Measurements from ENCODE around the gene BTG1.

The BTG1 gene

GRCh38 chr12:92155733-92156132 lies 10.1 kb upstream of the BTG1 start:
- Histone ChIP-seq H3K9me3 (ENCODE audit: control insufficient read depth in 2 of 2, low read length in 2 of 2) (no peaks in the 10 kb centered on the region), H3K9ac (ENCODE audit: low read depth in 1 of 2, low read length in 2 of 2) (no peak overlapping the region), H3K4me1 (ENCODE audit: control insufficient read depth in 2 of 2, insufficient read depth in 2 of 2, low read length in 2 of 2) (no peaks in the 10 kb centered on the region), H3K27me3 (ENCODE audit: control insufficient read depth in 2 of 2, insufficient read depth in 2 of 2, low read length in 2 of 2) (no peaks in the 10 kb centered on the region), H3K27ac (ENCODE audit: low read depth in 2 of 2, low read length in 2 of 2) (no peak overlapping the region), H3K36me3 (ENCODE audit: control insufficient read depth in 2 of 2, insufficient read depth in 2 of 2, low read length in 2 of 2) (no peaks in the 10 kb centered on the region), H3K4me3 (ENCODE audit: low read length in 2 of 2) (no peak overlapping the region)

DNA sequence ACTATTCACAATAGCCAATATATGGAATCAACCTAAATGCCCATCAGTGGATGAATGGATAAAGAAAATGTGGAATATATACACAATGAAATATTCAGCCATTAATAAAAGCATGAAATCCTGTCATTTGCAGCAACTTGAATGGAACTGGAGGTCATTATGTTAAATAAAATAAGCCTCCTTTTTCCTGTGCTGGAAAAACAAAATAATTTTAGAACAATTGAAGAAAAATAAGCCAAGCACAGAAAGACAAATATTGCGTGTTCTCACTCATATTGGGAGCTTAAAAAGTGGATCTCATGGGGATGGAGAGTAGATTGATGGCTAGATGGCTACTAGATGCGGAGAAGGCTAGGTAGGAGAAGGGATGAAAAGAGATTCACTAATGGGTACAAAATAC lies 6.3 kb upstream of the BTG1 start:
- Histone ChIP-seq H3K4me3 (ENCODE audit: low read length in 2 of 2) (no peak overlapping the region), H3K36me3 (ENCODE audit: control insufficient read depth in 2 of 2, insufficient read depth in 2 of 2, low read length in 2 of 2) (no peaks in the 10 kb centered on the region), H3K9me3 (ENCODE audit: control insufficient read depth in 2 of 2, low read length in 2 of 2) (no peaks in the 10 kb centered on the region), H3K4me1 (ENCODE audit: control insufficient read depth in 2 of 2, insufficient read depth in 2 of 2, low read length in 2 of 2) (no peaks in the 10 kb centered on the region), H3K9ac (ENCODE audit: low read depth in 1 of 2, low read length in 2 of 2) (no peak overlapping the region), H3K27me3 (ENCODE audit: control insufficient read depth in 2 of 2, insufficient read depth in 2 of 2, low read length in 2 of 2) (no peaks in the 10 kb centered on the region), H3K27ac (ENCODE audit: low read depth in 2 of 2, low read length in 2 of 2) (no peak overlapping the region)

- Histone ChIP-seq H3K27me3 (ENCODE audit: control insufficient read depth in 2 of 2, insufficient read depth in 2 of 2, low read length in 2 of 2) (no peaks in the 10 kb centered on the region), H3K9me3 (ENCODE audit: control insufficient read depth in 2 of 2, low read length in 2 of 2) (no peaks in the 10 kb centered on the region), H3K9ac (ENCODE audit: low read depth in 1 of 2, low read length in 2 of 2) (no peak overlapping the region), H3K27ac (ENCODE audit: low read depth in 2 of 2, low read length in 2 of 2) (no peak overlapping the region), H3K36me3 (ENCODE audit: control insufficient read depth in 2 of 2, insufficient read depth in 2 of 2, low read length in 2 of 2) (no peaks in the 10 kb centered on the region), H3K4me3 (ENCODE audit: low read length in 2 of 2) (no peak overlapping the region), H3K4me1 (ENCODE audit: control insufficient read depth in 2 of 2, insufficient read depth in 2 of 2, low read length in 2 of 2) (peaks cover 0 to 3% of the 10 kb centered on the region in 2 donors)
Observed at GRCh38 chr12:92149563-92149962, 3.9 kb upstream of the BTG1 start.

DNA sequence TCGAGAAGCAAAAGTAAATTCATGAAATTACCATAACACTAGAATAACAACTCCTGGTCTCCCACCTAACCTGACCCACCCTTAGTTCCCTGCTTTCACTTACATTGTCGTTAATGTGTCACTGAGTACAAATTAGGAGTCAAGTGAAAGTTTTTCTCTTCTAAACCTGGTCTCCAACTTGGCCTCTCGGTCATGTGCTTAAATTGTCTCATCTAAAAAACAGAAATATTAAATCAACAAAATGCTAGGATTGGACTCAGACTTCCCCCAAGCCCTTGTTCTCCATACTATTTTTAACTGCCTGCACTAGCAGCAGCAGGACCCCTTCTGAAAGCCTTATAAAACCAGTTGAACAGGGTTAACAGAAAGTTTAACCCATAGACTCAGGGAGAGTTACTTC lies 1.8 kb upstream of the BTG1 start:
- Histone ChIP-seq H3K4me3 (ENCODE audit: low read length in 2 of 2) (peak overlapping the region in 1 of 2 donors; percentile 9), H3K9me3 (ENCODE audit: control insufficient read depth in 2 of 2, low read length in 2 of 2) (no peaks in the 10 kb centered on the region), H3K36me3 (ENCODE audit: control insufficient read depth in 2 of 2, insufficient read depth in 2 of 2, low read length in 2 of 2) (peaks cover 14% of the 10 kb centered on the region in 2 donors), H3K9ac (ENCODE audit: low read depth in 1 of 2, low read length in 2 of 2) (no peak overlapping the region), H3K4me1 (ENCODE audit: control insufficient read depth in 2 of 2, insufficient read depth in 2 of 2, low read length in 2 of 2) (peaks cover 0 to 4% of the 10 kb centered on the region in 2 donors), H3K27ac (ENCODE audit: low read depth in 2 of 2, low read length in 2 of 2) (no peak overlapping the region), H3K27me3 (ENCODE audit: control insufficient read depth in 2 of 2, insufficient read depth in 2 of 2, low read length in 2 of 2) (no peaks in the 10 kb centered on the region)

GRCh38 chr12:92146497-92147224 lies 1.0 kb upstream of the BTG1 start:
- Histone ChIP-seq H3K4me3 (ENCODE audit: low read length in 2 of 2) (peak overlapping the region; percentile 79 to 93), H3K9ac (ENCODE audit: low read depth in 1 of 2, low read length in 2 of 2) (peak overlapping the region; percentile 90 to 92), H3K27me3 (ENCODE audit: control insufficient read depth in 2 of 2, insufficient read depth in 2 of 2, low read length in 2 of 2) (no peaks in the 10 kb centered on the region), H3K27ac (ENCODE audit: low read depth in 2 of 2, low read length in 2 of 2) (peak overlapping the region; percentile 87 to 94), H3K36me3 (ENCODE audit: control insufficient read depth in 2 of 2, insufficient read depth in 2 of 2, low read length in 2 of 2) (peaks cover 16 to 21% of the 10 kb centered on the region in 2 donors), H3K4me1 (ENCODE audit: control insufficient read depth in 2 of 2, insufficient read depth in 2 of 2, low read length in 2 of 2) (peaks cover 0 to 4% of the 10 kb centered on the region in 2 donors), H3K9me3 (ENCODE audit: control insufficient read depth in 2 of 2, low read length in 2 of 2) (no peaks in the 10 kb centered on the region)

DNA sequence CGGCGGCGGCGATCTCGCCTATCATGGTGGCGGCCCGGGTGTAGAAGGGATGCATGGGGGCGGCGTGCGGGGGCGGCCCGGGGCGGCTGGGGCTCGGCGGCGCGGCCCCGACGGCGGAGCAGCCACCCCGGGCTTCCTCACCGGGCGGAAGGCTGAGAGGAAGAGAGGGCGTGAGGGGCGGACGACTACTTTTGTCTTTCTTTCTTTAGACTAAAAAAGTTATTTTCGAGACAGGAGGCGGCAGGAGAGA lies 240 bp downstream of the BTG1 start:
- no peaks in the 10 kb centered on the region for H3K9me3 ChIP-seq (ENCODE audit: control insufficient read depth in 2 of 2, low read length in 2 of 2)
- no peaks in the 10 kb centered on the region for H3K27me3 ChIP-seq (ENCODE audit: control insufficient read depth in 2 of 2, insufficient read depth in 2 of 2, low read length in 2 of 2)
- peak overlapping the region; percentile 98 to 99 for H3K27ac ChIP-seq (ENCODE audit: low read depth in 2 of 2, low read length in 2 of 2)
- peak overlapping the region; percentile 96 to 99 for H3K9ac ChIP-seq (ENCODE audit: low read depth in 1 of 2, low read length in 2 of 2)
- peaks cover 16 to 21% of the 10 kb centered on the region in 2 donors for H3K36me3 ChIP-seq (ENCODE audit: control insufficient read depth in 2 of 2, insufficient read depth in 2 of 2, low read length in 2 of 2)
- peaks cover 3 to 4% of the 10 kb centered on the region in 2 donors for H3K4me1 ChIP-seq (ENCODE audit: control insufficient read depth in 2 of 2, insufficient read depth in 2 of 2, low read length in 2 of 2)
- peak overlapping the region; percentile 88 to 93 for H3K4me3 ChIP-seq (ENCODE audit: low read length in 2 of 2)

GRCh38 chr12:92144631-92145480 lies 790 bp downstream of the BTG1 start:
- no peaks in the 10 kb centered on the region for H3K9me3 ChIP-seq (ENCODE audit: control insufficient read depth in 2 of 2, low read length in 2 of 2)
- no peaks in the 10 kb centered on the region for H3K27me3 ChIP-seq (ENCODE audit: control insufficient read depth in 2 of 2, insufficient read depth in 2 of 2, low read length in 2 of 2)
- H3K4me1 ChIP-seq (ENCODE audit: control insufficient read depth in 2 of 2, insufficient read depth in 2 of 2, low read length in 2 of 2): peaks cover 4 to 6% of the 10 kb centered on the region in 2 donors
- peak overlapping the region; percentile 98 to 99 for H3K27ac ChIP-seq (ENCODE audit: low read depth in 2 of 2, low read length in 2 of 2)
- peaks cover 16 to 22% of the 10 kb centered on the region in 2 donors for H3K36me3 ChIP-seq (ENCODE audit: control insufficient read depth in 2 of 2, insufficient read depth in 2 of 2, low read length in 2 of 2)
- H3K4me3 ChIP-seq (ENCODE audit: low read length in 2 of 2): peak overlapping the region; percentile 88 to 93
- peak overlapping the region; percentile 96 to 99 for H3K9ac ChIP-seq (ENCODE audit: low read depth in 1 of 2, low read length in 2 of 2)

GRCh38 chr12:92143686-92144630 lies 1.7 kb downstream of the BTG1 start:
- Histone ChIP-seq H3K27ac (ENCODE audit: low read depth in 2 of 2, low read length in 2 of 2) (peak overlapping the region; percentile 98 to 99), H3K4me1 (ENCODE audit: control insufficient read depth in 2 of 2, insufficient read depth in 2 of 2, low read length in 2 of 2) (peaks cover 4 to 8% of the 10 kb centered on the region in 2 donors), H3K9ac (ENCODE audit: low read depth in 1 of 2, low read length in 2 of 2) (peak overlapping the region; percentile 96 to 99), H3K4me3 (ENCODE audit: low read length in 2 of 2) (peak overlapping the region; percentile 88 to 93), H3K27me3 (ENCODE audit: control insufficient read depth in 2 of 2, insufficient read depth in 2 of 2, low read length in 2 of 2) (no peaks in the 10 kb centered on the region), H3K36me3 (ENCODE audit: control insufficient read depth in 2 of 2, insufficient read depth in 2 of 2, low read length in 2 of 2) (peaks cover 16 to 24% of the 10 kb centered on the region in 2 donors), H3K9me3 (ENCODE audit: control insufficient read depth in 2 of 2, low read length in 2 of 2) (no peaks in the 10 kb centered on the region)

DNA sequence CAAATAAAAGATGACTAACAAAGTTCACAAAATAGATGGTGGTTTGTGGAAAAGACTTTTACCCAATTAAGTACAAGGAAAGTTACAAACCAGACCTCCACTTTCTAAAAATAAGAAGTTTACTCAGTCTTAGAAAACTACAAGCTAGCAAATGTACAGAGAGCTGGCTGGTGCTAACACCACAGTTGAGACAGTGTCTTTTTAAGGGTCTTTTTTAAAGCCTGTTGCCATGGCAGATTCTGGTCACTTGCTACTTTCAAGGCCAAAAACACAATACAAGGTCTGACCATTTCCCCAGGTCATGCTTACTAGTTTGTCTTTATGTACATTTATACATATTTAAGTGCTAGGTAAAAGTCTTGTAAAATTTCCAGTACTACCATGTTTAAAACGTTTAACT lies 2.4 kb downstream of the BTG1 start:
- Histone ChIP-seq H3K4me1 (ENCODE audit: control insufficient read depth in 2 of 2, insufficient read depth in 2 of 2, low read length in 2 of 2) (peaks cover 4 to 14% of the 10 kb centered on the region in 2 donors), H3K9me3 (ENCODE audit: control insufficient read depth in 2 of 2, low read length in 2 of 2) (no peaks in the 10 kb centered on the region), H3K27me3 (ENCODE audit: control insufficient read depth in 2 of 2, insufficient read depth in 2 of 2, low read length in 2 of 2) (no peaks in the 10 kb centered on the region), H3K27ac (ENCODE audit: low read depth in 2 of 2, low read length in 2 of 2) (peak overlapping the region; percentile 98 to 99), H3K4me3 (ENCODE audit: low read length in 2 of 2) (peak overlapping the region; percentile 88 to 93), H3K36me3 (ENCODE audit: control insufficient read depth in 2 of 2, insufficient read depth in 2 of 2, low read length in 2 of 2) (peaks cover 16 to 24% of the 10 kb centered on the region in 2 donors), H3K9ac (ENCODE audit: low read depth in 1 of 2, low read length in 2 of 2) (peak overlapping the region; percentile 96 to 99)

Data from mucosa of rectum (tissue), 2 donors.